22Rv1 (cell line): ENCODE measurements around the gene TLCD2.

Source experiments
- ZFX ChIP-seq: fragments of 450-650 bp; IDR thresholded peaks from 2 replicates; pipeline ENCODE4 v1.6.1; 2017; ENCODE audit warnings: antibody characterized with exemption, borderline replicate concordance
- TF ChIP-seq, protein P1 (sequence below): fragments of 450-650 bp; IDR thresholded peaks from 2 replicates; pipeline ENCODE4 v1.5.1; 2017; ENCODE audit warnings: mild to moderate bottlenecking

DNA sequence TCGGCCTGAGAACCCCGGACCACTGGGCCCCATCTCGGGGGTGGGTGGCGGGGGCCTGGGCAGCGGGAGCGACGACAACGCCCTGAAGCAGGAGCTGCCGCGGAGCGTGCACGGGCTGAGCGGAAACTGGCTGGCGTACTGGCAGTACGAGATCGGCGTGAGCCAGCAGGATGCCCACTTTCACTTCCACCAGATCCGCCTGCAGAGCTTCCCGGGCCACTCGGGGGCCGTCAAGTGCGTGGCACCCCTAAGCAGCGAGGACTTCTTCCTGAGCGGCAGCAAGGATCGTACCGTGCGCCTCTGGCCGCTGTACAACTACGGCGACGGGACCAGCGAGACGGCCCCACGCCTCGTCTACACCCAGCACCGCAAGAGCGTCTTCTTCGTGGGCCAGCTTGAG lies 23.6 kb upstream of the TLCD2 start:
- no peak for TF ChIP-seq ZFX
- TF ChIP-seq, protein P1, sequence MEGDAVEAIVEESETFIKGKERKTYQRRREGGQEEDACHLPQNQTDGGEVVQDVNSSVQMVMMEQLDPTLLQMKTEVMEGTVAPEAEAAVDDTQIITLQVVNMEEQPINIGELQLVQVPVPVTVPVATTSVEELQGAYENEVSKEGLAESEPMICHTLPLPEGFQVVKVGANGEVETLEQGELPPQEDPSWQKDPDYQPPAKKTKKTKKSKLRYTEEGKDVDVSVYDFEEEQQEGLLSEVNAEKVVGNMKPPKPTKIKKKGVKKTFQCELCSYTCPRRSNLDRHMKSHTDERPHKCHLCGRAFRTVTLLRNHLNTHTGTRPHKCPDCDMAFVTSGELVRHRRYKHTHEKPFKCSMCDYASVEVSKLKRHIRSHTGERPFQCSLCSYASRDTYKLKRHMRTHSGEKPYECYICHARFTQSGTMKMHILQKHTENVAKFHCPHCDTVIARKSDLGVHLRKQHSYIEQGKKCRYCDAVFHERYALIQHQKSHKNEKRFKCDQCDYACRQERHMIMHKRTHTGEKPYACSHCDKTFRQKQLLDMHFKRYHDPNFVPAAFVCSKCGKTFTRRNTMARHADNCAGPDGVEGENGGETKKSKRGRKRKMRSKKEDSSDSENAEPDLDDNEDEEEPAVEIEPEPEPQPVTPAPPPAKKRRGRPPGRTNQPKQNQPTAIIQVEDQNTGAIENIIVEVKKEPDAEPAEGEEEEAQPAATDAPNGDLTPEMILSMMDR, result no peak
